HepG2 (cell line): ENCODE measurements around the gene SFMBT1. TPM values are rescaled to one million over a fixed set of nuclear protein-coding genes. Genes with fewer than 3 reads are reported as not detected.

ENCODE experiments used
- HMG20A ChIP-seq: IDR thresholded peaks from 2 replicates; pipeline ENCODE4 v1.6.1; 2016; ENCODE audit warnings: borderline replicate concordance
- MXI1 ChIP-seq: IDR thresholded peaks from 3 replicates; pipeline ENCODE4 v1.6.1; 2012; ENCODE audit warnings: low read depth, low read length, inconsistent platforms, borderline replicate concordance
- REPIN1 ChIP-seq: sonication (generic); formaldehyde crosslinking; IDR thresholded peaks from 2 replicates; pipeline ENCODE4 v1.8.0; 2022; ENCODE audit warnings: missing genetic modification reagents, low read depth, mild to moderate bottlenecking, borderline replicate concordance
- RFX3 ChIP-seq: IDR thresholded peaks from 2 replicates; pipeline ENCODE4 v1.6.1; 2016; ENCODE audit warnings: missing biosample characterization, missing genetic modification reagents
- SIN3A ChIP-seq: IDR thresholded peaks from 2 replicates; pipeline ENCODE4 v1.6.1; 2011; ENCODE audit warnings: low read depth, mild to moderate bottlenecking, control low read depth, low read length, borderline replicate concordance
- SUZ12 ChIP-seq: fragments of 150-350 bp; IDR thresholded peaks from 2 replicates; pipeline ENCODE4 v1.6.1; 2014; ENCODE audit warnings: low read depth, low read length
- TBL1XR1 ChIP-seq: fragments of 150-350 bp; IDR thresholded peaks from 2 replicates; pipeline ENCODE4 v1.6.1; 2014; ENCODE audit warnings: borderline replicate concordance, low read length; ENCODE audit not compliant: partially characterized antibody
- ZFP82 ChIP-seq: sonication (generic); formaldehyde crosslinking; IDR thresholded peaks from 2 replicates; pipeline ENCODE4 v1.5.1; 2020; ENCODE audit warnings: mild to moderate bottlenecking, missing genetic modification reagents, borderline replicate concordance
- ZIK1 ChIP-seq: sonication (generic); formaldehyde crosslinking; IDR thresholded peaks from 2 replicates; pipeline ENCODE4 v1.5.0; 2020; ENCODE audit warnings: mild to moderate bottlenecking, low read depth, missing genetic modification reagents, borderline replicate concordance
- ZKSCAN8 ChIP-seq: IDR thresholded peaks from 2 replicates; pipeline ENCODE4 v1.6.1; 2016; ENCODE audit warnings: borderline replicate concordance, missing genetic modification reagents, missing compliant biosample characterization
- ZNF101 ChIP-seq: sonication (generic); formaldehyde crosslinking; IDR thresholded peaks from 2 replicates; pipeline ENCODE4 v1.4.0; 2020; ENCODE audit warnings: mild to moderate bottlenecking, low read depth, missing genetic modification reagents, borderline replicate concordance
- ZNF24 ChIP-seq: fragments of 450-650 bp; IDR thresholded peaks from 2 replicates; pipeline ENCODE4 v1.6.1; 2017; ENCODE audit warnings: antibody characterized with exemption, mild to moderate bottlenecking
- ZNF318 ChIP-seq: sonication (generic); formaldehyde crosslinking; IDR thresholded peaks from 2 replicates; pipeline ENCODE4 v1.4.0; 2020; ENCODE audit warnings: mild to moderate bottlenecking, missing genetic modification reagents
- ZNF550 ChIP-seq: sonication (generic); formaldehyde crosslinking; IDR thresholded peaks from 2 replicates; pipeline ENCODE4 v1.4.0; 2020; ENCODE audit warnings: mild to moderate bottlenecking, missing genetic modification reagents, borderline replicate concordance
- ZNF83 ChIP-seq: sonication (generic); formaldehyde crosslinking; IDR thresholded peaks from 2 replicates; pipeline ENCODE4 v1.4.0; 2020; ENCODE audit warnings: missing genetic modification reagents, mild to moderate bottlenecking, borderline replicate concordance
- polyA plus RNA-seq, 8 experiments: library from polyadenylated mRNA; depleted of rRNA in 3 of 8; stranded (reverse) in 7 of 8; unstranded in 1 of 8; fragments of >200 nt; fragmentation: Illumina TruSeq in 4 of 8; extraction: Trizol in 4 of 8; gene quantifications; 2 replicates each; pipeline versions ENCODE4 v1.2.1 to v1.2.3, GENCODE V29; 2011 to 2016; ENCODE audit warnings: low read depth in 4 of 8, missing spikeins in 1 of 8, mixed read lengths in 1 of 8; ENCODE audit not compliant: insufficient read depth in 1 of 8
- total RNA-seq, 5 experiments: library from RNA; depleted of rRNA; stranded (reverse); fragments of >200 nt; fragmentation: Illumina TruSeq; extraction: Trizol; gene quantifications; 2 replicates each; pipeline ENCODE4 v1.2.3, GENCODE V29; 2016; ENCODE audit warnings: low read depth in 1 of 5

Gene SFMBT1
- total and polyA plus RNA-seq, 2 of the 13 experiments (the other 11 are each of a cell fraction or from before 2014, with no cell fraction given), result 3.8 to 12.8 TPM

GRCh38 chr3:53081318-53081717, 35.4 kb upstream of the SFMBT1 start (continued):
- no peak for TF ChIP-seq ZKSCAN8 (CRISPR knock-in tag)
- TF ChIP-seq MXI1, result no peak
- TF ChIP-seq TBL1XR1, result no peak
- no peak for TF ChIP-seq ZIK1 (CRISPR knock-in tag)
- TF ChIP-seq SUZ12, result no peak
- no peak for TF ChIP-seq ZNF101
- TF ChIP-seq RFX3, result no peak
- no peak for TF ChIP-seq REPIN1
- no peak for TF ChIP-seq HMG20A
- TF ChIP-seq ZNF24, result no peak
- no peak for TF ChIP-seq ZNF83 (CRISPR knock-in tag)
- TF ChIP-seq SIN3A, result no peak
- no peak for TF ChIP-seq ZNF318 (CRISPR knock-in tag)
- TF ChIP-seq ZNF550 (CRISPR knock-in tag), result no peak
- TF ChIP-seq ZFP82 (CRISPR knock-in tag), result no peak
- TF ChIP-seq, all 625 proteins: peak for 0
